A549 (cell line): ENCODE data around the gene ZNF536. TPM values are rescaled to one million over a fixed set of nuclear protein-coding genes. Genes with fewer than 3 reads are reported as not detected.

Source experiments
- ATAC-seq, 2 experiments: fragments of 200-7000 bp in 1 of 2; fragments of >200 bp in 1 of 2; cut with Nextera tagmentation in 1 of 2; cut with Tn5 transposase in 1 of 2; 3 replicates each; pipeline versions ENCODE4 v1.8.0 to v1.9.1; 2018 to 2020; ENCODE audit warnings: mild to moderate bottlenecking in 1 of 2, moderate library complexity in 1 of 2
- CTCF ChIA-PET: fragments of 300-600 bp; sonication (Branson Sonifier 250); formaldehyde crosslinking; extraction: SDS; loops from one replicate; lab custom pipeline; 2021; ENCODE audit warnings: antibody characterized with exemption, inconsistent platforms; lab: Yijun Ruan, JAX
- POLR2A ChIA-PET: fragments of 350-600 bp; formaldehyde crosslinking; extraction: SDS; loops from one replicate; lab custom pipeline; 2021; ENCODE audit warnings: antibody characterized with exemption, inconsistent platforms; lab: Yijun Ruan, JAX
- DNase-seq, 2 experiments: peaks; one replicate each; pipeline versions ENCODE4 v3.0.0 to v3.0.0-alpha.2; 2011 to 2016; ENCODE audit warnings: low read depth in 1 of 2, low spot score in 1 of 2
- FAIRE-seq: peaks from 2 replicates; lab custom pipeline; 2011; peaks lifted over from hg19 to GRCh38; lab: Jason Lieb, UNC
- H3K27ac ChIP-seq, 2 experiments: fragments of >200 bp; sonication (Bioruptor Twin); formaldehyde crosslinking; 3 replicates each; pipeline ENCODE4 v1.5.1; 2016 to 2017
- H3K4me1 ChIP-seq: fragments of >200 bp; sonication (Bioruptor Twin); formaldehyde crosslinking; 3 replicates; pipeline ENCODE4 v1.6.1; 2016
- H3K4me2 ChIP-seq: fragments of >200 bp; sonication (Bioruptor Twin); formaldehyde crosslinking; 3 replicates; pipeline ENCODE4 v1.6.1; 2016
- H3K4me3 ChIP-seq: fragments of >200 bp; sonication (Bioruptor Twin); formaldehyde crosslinking; 3 replicates; pipeline ENCODE4 v1.5.1; 2016
- H3K9me3 ChIP-seq: fragments of >200 bp; sonication (Bioruptor Twin); formaldehyde crosslinking; 3 replicates; pipeline ENCODE4 v1.6.1; 2016
- CBX2 ChIP-seq: fragments of 200-600 bp; sonication (generic); IDR thresholded peaks from 2 replicates; pipeline ENCODE4 v1.6.1; 2016; ENCODE audit warnings: low read depth, mild to moderate bottlenecking, borderline replicate concordance
- CBX8 ChIP-seq: fragments of 200-600 bp; sonication (generic); IDR thresholded peaks from 2 replicates; pipeline ENCODE4 v1.6.1; 2016
- CEBPB ChIP-seq, 2 experiments: fragments of >200 bp in 1 of 2; sonication (Bioruptor Twin) in 1 of 2; formaldehyde crosslinking in 1 of 2; IDR thresholded peaks; 2 replicates each; pipeline ENCODE4 v1.6.1; 2012 to 2016
- EHF ChIP-seq: fragments of 250-450 bp; sonication (Bioruptor Pico); IDR thresholded peaks from 2 replicates; pipeline ENCODE4 v1.5.0; 2020; ENCODE audit warnings: mild to moderate bottlenecking
- EHMT2 ChIP-seq: fragments of 200-600 bp; sonication (generic); IDR thresholded peaks from 2 replicates; pipeline ENCODE4 v1.6.1; 2016; ENCODE audit warnings: antibody characterized with exemption, low read depth, mild to moderate bottlenecking, moderate library complexity
- FOSB ChIP-seq: fragments of 250-450 bp; sonication (Bioruptor Pico); IDR thresholded peaks from 2 replicates; pipeline ENCODE4 v1.5.0; 2020; ENCODE audit warnings: mild to moderate bottlenecking, moderate library complexity
- FOSL2 ChIP-seq, 2 experiments: fragments of 450-650 bp in 1 of 2; fragments of >200 bp in 1 of 2; sonication (Bioruptor Twin) in 1 of 2; formaldehyde crosslinking; IDR thresholded peaks; 2 replicates each; pipeline versions ENCODE4 v1.5.0 to v1.6.1; 2016 to 2020; ENCODE audit warnings: mild to moderate bottlenecking in 1 of 2, moderate library complexity in 1 of 2
- FOXS1 ChIP-seq: fragments of 250-450 bp; sonication (Bioruptor Pico); IDR thresholded peaks from 2 replicates; pipeline ENCODE4 v1.5.0; 2020; ENCODE audit warnings: mild to moderate bottlenecking, moderate library complexity
- HEYL ChIP-seq: fragments of 250-450 bp; sonication (Bioruptor Pico); IDR thresholded peaks from 2 replicates; pipeline ENCODE4 v1.8.0; 2021; ENCODE audit warnings: mild to moderate bottlenecking, moderate library complexity
- MAZ ChIP-seq: fragments of 150-350 bp; IDR thresholded peaks from 2 replicates; pipeline ENCODE4 v1.6.1; 2014; ENCODE audit warnings: antibody characterized with exemption, low read depth, low read length, borderline replicate concordance
- NFE2L2 ChIP-seq: fragments of 150-350 bp; conservative IDR thresholded peaks from 2 replicates; pipeline ENCODE4 v1.6.1; 2014; ENCODE audit warnings: low read length
- NPAS2 ChIP-seq: fragments of 250-450 bp; sonication (Bioruptor Pico); IDR thresholded peaks from 2 replicates; pipeline ENCODE4 v1.8.0; 2022; ENCODE audit warnings: mild to moderate bottlenecking, moderate library complexity, borderline replicate concordance
- POLR2A ChIP-seq: IDR thresholded peaks from 2 replicates; pipeline ENCODE4 v1.6.1; 2012; ENCODE audit warnings: mild to moderate bottlenecking, low read length
- SREBF2 ChIP-seq: fragments of 450-650 bp; IDR thresholded peaks from 2 replicates; pipeline ENCODE4 v1.6.1; 2014; ENCODE audit warnings: mild to moderate bottlenecking, moderate library complexity
- ZFP36 ChIP-seq: fragments of 450-650 bp; IDR thresholded peaks from 2 replicates; pipeline ENCODE4 v1.6.1; 2014; ENCODE audit warnings: borderline replicate concordance; ENCODE audit not compliant: partially characterized antibody
- ZNF302 ChIP-seq: fragments of 250-450 bp; sonication (Bioruptor Pico); IDR thresholded peaks from 2 replicates; pipeline ENCODE4 v1.9.0; 2021; ENCODE audit warnings: inconsistent platforms, mild to moderate bottlenecking, moderate library complexity
- WGBS: methylation state at CpG from one replicate; pipeline ENCODE4 v1.1.6; 2017; ENCODE audit errors: missing lambda C conversion rate; 5-methylcytosine and 5-hydroxymethylcytosine counted together
- polyA plus RNA-seq, 4 experiments: library from polyadenylated mRNA; depleted of rRNA in 3 of 4; stranded (reverse); fragments of >200 nt; fragmentation: RNase III in 1 of 4; extraction: RNeasy Plus Mini Kit Qiagen cat#74134 plus additional on column Dnase treatment in 1 of 4; gene quantifications; 2 replicates in 3 of 4; 3 replicates in 1 of 4; pipeline ENCODE4 v1.2.3, GENCODE V29; 2011 to 2017
- TF ChIP-seq, protein P1 (sequence below): fragments of >200 bp; sonication (Bioruptor Twin); formaldehyde crosslinking; IDR thresholded peaks from 3 replicates; pipeline ENCODE4 v1.6.1; 2016
- TF ChIP-seq, protein P2 (sequence below): IDR thresholded peaks from 2 replicates; pipeline ENCODE4 v1.6.1; 2012; ENCODE audit warnings: low read depth, borderline replicate concordance
- TF ChIP-seq, protein P3 (sequence below): fragments of 250-450 bp; sonication (Bioruptor Pico); IDR thresholded peaks from 2 replicates; pipeline ENCODE4 v1.5.0; 2021; ENCODE audit warnings: mild to moderate bottlenecking, moderate library complexity, borderline replicate concordance
- TF ChIP-seq, protein P4 (sequence below): fragments of 250-450 bp; sonication (Bioruptor Pico); IDR thresholded peaks from 2 replicates; pipeline ENCODE4 v1.5.0; 2020; ENCODE audit warnings: low read depth, mild to moderate bottlenecking, moderate library complexity

ZNF536 gene
- polyA plus RNA-seq, 2 of the 4 experiments (the other 2 are of a cell fraction), result not detected

DNA sequence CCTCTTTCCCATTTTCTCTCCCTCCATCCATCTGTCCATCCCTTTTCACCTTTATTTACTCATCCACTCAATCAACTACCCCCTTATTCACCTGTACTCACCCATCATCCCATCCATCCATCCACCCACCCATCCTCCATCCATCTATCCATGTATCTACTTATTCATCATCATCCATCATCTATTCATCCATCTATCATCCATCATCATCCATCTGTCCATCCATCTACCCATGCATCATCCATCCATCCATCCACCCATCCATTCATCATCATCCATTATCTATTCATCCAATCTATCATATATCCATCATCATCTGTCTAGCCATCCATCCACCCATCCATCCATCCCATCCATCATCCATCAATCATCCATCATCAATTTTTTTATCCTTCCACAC, 48.3 kb upstream of the ZNF536 start (continued):
- TF ChIP-seq, protein P1, sequence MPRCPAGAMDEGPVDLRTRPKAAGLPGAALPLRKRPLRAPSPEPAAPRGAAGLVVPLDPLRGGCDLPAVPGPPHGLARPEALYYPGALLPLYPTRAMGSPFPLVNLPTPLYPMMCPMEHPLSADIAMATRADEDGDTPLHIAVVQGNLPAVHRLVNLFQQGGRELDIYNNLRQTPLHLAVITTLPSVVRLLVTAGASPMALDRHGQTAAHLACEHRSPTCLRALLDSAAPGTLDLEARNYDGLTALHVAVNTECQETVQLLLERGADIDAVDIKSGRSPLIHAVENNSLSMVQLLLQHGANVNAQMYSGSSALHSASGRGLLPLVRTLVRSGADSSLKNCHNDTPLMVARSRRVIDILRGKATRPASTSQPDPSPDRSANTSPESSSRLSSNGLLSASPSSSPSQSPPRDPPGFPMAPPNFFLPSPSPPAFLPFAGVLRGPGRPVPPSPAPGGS, result no peak
- TF ChIP-seq FOXS1 (CRISPR knock-in tag) (no peak), NPAS2 (CRISPR knock-in tag) (no peak), EHF (CRISPR knock-in tag) (no peak), FOSL2 (IDR thresholded peaks at IDR 0.05) (no peak), FOSL2 (CRISPR knock-in tag; IDR thresholded peaks at IDR 0.05) (no peak), POLR2A (no peak), CBX8 (no peak), MAZ (no peak)
- TF ChIP-seq, protein P2, sequence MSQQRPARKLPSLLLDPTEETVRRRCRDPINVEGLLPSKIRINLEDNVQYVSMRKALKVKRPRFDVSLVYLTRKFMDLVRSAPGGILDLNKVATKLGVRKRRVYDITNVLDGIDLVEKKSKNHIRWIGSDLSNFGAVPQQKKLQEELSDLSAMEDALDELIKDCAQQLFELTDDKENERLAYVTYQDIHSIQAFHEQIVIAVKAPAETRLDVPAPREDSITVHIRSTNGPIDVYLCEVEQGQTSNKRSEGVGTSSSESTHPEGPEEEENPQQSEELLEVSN, result no peak
- TF ChIP-seq, protein P3, sequence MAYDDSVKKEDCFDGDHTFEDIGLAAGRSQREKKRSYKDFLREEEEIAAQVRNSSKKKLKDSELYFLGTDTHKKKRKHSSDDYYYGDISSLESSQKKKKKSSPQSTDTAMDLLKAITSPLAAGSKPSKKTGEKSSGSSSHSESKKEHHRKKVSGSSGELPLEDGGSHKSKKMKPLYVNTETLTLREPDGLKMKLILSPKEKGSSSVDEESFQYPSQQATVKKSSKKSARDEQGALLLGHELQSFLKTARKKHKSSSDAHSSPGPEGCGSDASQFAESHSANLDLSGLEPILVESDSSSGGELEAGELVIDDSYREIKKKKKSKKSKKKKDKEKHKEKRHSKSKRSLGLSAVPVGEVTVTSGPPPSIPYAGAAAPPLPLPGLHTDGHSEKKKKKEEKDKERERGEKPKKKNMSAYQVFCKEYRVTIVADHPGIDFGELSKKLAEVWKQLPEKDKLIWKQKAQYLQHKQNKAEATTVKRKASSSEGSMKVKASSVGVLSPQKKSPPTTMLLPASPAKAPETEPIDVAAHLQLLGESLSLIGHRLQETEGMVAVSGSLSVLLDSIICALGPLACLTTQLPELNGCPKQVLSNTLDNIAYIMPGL (CRISPR knock-in tag), result no peak

DNA sequence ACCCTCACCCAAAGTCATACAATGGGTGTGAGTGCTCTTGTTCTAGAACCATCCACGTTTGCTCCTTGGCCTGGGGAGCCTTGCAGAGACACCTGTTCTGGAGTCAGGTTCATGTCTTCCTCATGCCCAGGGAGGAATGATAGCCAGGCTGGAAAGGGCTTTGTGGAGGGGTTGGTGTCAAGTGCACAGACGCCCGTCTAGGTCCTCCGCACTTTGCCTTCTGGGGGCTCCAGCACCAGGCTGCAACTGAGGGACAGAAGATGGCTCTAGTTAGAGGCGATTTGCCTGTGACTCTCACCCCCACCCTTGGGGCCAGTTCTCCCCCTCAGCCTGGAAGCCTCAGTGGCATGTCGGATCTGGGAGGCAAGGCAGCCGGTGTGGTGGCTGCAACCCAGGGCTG, 47.2 kb upstream of the ZNF536 start:
- H3K4me1 ChIP-seq, result no peaks in the 10 kb centered on the region
- no peak overlapping the region for H3K27ac ChIP-seq
- POLR2A ChIA-PET, result no interaction called here
- CTCF ChIA-PET, result no interaction called here
- no peak for DNase-seq
- WGBS, result 23% methylated on average over 7 of the region's 7 CpGs
- no peak overlapping the region for H3K4me3 ChIP-seq
- no peak for FAIRE-seq
- H3K9me3 ChIP-seq, result no peaks in the 10 kb centered on the region
- no peak overlapping the region for H3K4me2 ChIP-seq
- no peak for TF ChIP-seq HEYL (CRISPR knock-in tag)
- no peak for TF ChIP-seq POLR2A
- TF ChIP-seq, protein P4, sequence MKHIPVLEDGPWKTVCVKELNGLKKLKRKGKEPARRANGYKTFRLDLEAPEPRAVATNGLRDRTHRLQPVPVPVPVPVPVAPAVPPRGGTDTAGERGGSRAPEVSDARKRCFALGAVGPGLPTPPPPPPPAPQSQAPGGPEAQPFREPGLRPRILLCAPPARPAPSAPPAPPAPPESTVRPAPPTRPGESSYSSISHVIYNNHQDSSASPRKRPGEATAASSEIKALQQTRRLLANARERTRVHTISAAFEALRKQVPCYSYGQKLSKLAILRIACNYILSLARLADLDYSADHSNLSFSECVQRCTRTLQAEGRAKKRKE, result no peak
- no peak for TF ChIP-seq ZFP36
- TF ChIP-seq FOSB (CRISPR knock-in tag), result no peak
- TF ChIP-seq CEBPB (IDR thresholded peaks at IDR 0.05), result no peak
- TF ChIP-seq MAZ, result no peak
- no peak for TF ChIP-seq EHMT2
- no peak for TF ChIP-seq SREBF2
- no peak for TF ChIP-seq FOSL2 (IDR thresholded peaks at IDR 0.05)
- TF ChIP-seq FOSL2 (CRISPR knock-in tag; IDR thresholded peaks at IDR 0.05), result no peak
- TF ChIP-seq ZNF302, result no peak
- TF ChIP-seq, protein P1, result no peak
- no peak for TF ChIP-seq NFE2L2
- TF ChIP-seq CBX2, result no peak
- no peak for ATAC-seq
